ENCODE results near the gene PCNX2. TPM values are rescaled to one million over a fixed set of nuclear protein-coding genes. Genes with fewer than 3 reads are reported as not detected.

Gene PCNX2
- total RNA-seq, 2 donors from 2014 or later: 23.9 to 39.1 TPM

DNA sequence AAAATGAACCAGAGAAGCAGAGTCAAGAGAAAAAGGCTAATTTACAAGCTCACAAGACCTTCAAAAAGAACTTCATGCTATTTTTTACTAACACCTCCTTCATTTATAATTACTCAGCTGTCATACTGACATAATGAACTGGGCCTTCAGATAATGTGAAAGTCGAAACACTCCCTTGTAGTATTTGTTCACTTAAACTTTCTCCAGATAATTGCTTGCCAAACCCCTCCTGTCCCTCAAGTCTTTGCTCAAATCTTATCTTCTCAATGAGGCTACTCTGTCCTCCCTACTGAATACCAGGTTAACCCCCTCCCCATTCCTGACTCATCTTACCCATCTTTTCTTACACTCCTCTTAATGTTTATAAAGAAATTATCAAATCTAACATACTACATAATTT, 20.9 kb upstream of the PCNX2 start:
- no peaks in the 10 kb centered on the region for H3K9me3 Mint-ChIP-seq
- H3K36me3 Mint-ChIP-seq (ENCODE audit: low read depth): no peaks in the 10 kb centered on the region
- H3K4me3 Mint-ChIP-seq: no peak overlapping the region
- DNase-seq: no peak
- H3K4me1 Mint-ChIP-seq: peaks cover 6% of the 10 kb centered on the region
- no peaks in the 10 kb centered on the region for H3K27me3 Mint-ChIP-seq (ENCODE audit: insufficient read depth)
- H3K9me3 ChIP-seq (ENCODE audit: control insufficient read depth, low read length): no peaks in the 10 kb centered on the region
- TF ChIP-seq, protein P1, sequence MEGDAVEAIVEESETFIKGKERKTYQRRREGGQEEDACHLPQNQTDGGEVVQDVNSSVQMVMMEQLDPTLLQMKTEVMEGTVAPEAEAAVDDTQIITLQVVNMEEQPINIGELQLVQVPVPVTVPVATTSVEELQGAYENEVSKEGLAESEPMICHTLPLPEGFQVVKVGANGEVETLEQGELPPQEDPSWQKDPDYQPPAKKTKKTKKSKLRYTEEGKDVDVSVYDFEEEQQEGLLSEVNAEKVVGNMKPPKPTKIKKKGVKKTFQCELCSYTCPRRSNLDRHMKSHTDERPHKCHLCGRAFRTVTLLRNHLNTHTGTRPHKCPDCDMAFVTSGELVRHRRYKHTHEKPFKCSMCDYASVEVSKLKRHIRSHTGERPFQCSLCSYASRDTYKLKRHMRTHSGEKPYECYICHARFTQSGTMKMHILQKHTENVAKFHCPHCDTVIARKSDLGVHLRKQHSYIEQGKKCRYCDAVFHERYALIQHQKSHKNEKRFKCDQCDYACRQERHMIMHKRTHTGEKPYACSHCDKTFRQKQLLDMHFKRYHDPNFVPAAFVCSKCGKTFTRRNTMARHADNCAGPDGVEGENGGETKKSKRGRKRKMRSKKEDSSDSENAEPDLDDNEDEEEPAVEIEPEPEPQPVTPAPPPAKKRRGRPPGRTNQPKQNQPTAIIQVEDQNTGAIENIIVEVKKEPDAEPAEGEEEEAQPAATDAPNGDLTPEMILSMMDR (conservative IDR thresholded peaks at IDR 0.05): no peak
- H3K9ac ChIP-seq (ENCODE audit: extremely low read depth, low read length, poor library complexity, severe bottlenecking): no peak overlapping the region
- H3K27me3 ChIP-seq (ENCODE audit: control insufficient read depth, insufficient read depth, low read length, poor library complexity, severe bottlenecking): no peaks in the 10 kb centered on the region
- no peaks in the 10 kb centered on the region for H3K36me3 ChIP-seq (ENCODE audit: control insufficient read depth, insufficient read depth, low read length)
- no peak overlapping the region for H3K27ac Mint-ChIP-seq
- H3K4me1 ChIP-seq (ENCODE audit: control insufficient read depth, insufficient read depth, low read length): no peaks in the 10 kb centered on the region
- H3K4me3 ChIP-seq (ENCODE audit: low read length): no peak overlapping the region
- WGBS, 2 experiments (ENCODE audit: insufficient coverage in 1 of 2, insufficient read length in 1 of 2): 85 to 88% methylated on average over 1 of the region's 1 CpG
- no peak overlapping the region for H3K27ac ChIP-seq (ENCODE audit: low read depth, low read length)

DNA sequence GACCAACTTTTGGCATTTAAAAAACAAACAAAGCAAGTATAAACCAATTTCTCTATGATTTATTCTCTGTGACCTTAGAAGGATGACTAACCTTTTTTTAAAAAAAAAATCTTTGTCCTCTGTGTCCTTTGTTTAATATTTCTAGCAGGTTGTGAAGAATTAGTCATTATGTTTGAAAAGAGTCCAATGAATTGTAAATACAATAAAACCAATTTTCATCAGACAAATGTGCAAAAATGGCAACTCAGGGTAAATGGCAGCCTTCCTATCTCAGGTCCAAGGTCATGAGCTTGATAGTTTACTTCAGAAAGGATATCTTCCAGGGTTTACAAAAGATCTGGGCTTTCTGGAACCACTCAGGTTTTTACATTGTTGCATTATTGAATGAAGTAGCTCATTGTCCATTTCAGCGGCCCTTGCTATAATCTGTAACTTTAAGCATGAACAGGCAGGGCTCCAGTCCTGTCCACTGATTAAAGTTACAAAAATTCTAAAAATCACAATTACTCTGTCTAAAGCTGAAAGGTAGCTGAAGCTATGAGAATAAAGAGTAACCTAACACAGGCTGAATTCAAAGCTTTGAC, 20.3 kb upstream of the PCNX2 start:
- H3K4me3 Mint-ChIP-seq: no peak overlapping the region
- Histone ChIP-seq H3K27ac (ENCODE audit: low read depth, low read length) (no peak overlapping the region), H3K36me3 (ENCODE audit: control insufficient read depth, insufficient read depth, low read length) (no peaks in the 10 kb centered on the region), H3K9me3 (ENCODE audit: control insufficient read depth, low read length) (no peaks in the 10 kb centered on the region), H3K4me3 (ENCODE audit: low read length) (no peak overlapping the region), H3K27me3 (ENCODE audit: control insufficient read depth, insufficient read depth, low read length, poor library complexity, severe bottlenecking) (no peaks in the 10 kb centered on the region), H3K9ac (ENCODE audit: extremely low read depth, low read length, poor library complexity, severe bottlenecking) (no peak overlapping the region), H3K4me1 (ENCODE audit: control insufficient read depth, insufficient read depth, low read length) (no peaks in the 10 kb centered on the region)
- no peaks in the 10 kb centered on the region for H3K9me3 Mint-ChIP-seq
- TF ChIP-seq, protein P1 (conservative IDR thresholded peaks at IDR 0.05): no peak
- H3K36me3 Mint-ChIP-seq (ENCODE audit: low read depth): no peaks in the 10 kb centered on the region
- WGBS, 2 experiments (ENCODE audit: insufficient coverage in 1 of 2, insufficient read length in 1 of 2): 80 to 88% methylated on average over 1 of the region's 1 CpG
- H3K4me1 Mint-ChIP-seq: peaks cover 6% of the 10 kb centered on the region
- no peak for DNase-seq
- no peaks in the 10 kb centered on the region for H3K27me3 Mint-ChIP-seq (ENCODE audit: insufficient read depth)
- H3K27ac Mint-ChIP-seq: no peak overlapping the region

DNA sequence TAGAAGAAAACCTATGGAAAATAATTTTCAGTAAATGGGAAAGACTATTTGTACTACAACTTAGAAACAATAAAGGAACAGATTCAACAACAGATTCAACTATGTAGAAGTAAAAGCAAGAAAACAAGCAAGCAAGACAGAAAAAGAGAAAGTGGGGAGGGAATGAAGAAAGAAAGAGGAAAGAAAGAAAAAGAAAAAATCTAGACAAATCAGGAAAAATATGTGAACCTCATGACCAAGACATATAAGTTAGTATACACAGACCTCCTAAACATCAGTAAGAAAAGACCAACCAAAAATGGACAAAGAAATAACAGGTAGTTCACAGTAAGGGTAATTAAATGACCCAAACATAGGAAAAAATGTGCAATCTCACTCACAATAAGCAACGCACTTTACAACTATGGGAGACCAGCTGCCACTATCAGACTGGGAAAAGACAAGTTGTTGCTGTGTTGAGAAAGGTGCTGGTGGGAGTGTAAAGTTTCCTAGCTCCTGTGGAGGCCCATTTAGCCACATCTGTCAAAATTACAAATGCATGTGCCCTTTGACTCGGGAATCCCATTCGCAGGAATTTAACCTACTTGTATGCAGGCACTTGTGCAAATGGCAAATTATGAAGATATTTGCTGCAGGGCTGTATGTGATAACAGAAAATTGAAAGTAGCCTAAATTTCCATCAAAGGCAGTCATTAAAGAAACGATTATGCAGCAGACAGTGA, 18.1 kb upstream of the PCNX2 start:
- Mint-ChIP-seq H3K36me3 (ENCODE audit: low read depth) (no peaks in the 10 kb centered on the region), H3K27me3 (ENCODE audit: insufficient read depth) (no peaks in the 10 kb centered on the region), H3K27ac (no peak overlapping the region), H3K9me3 (no peaks in the 10 kb centered on the region), H3K4me1 (peaks cover 6% of the 10 kb centered on the region), H3K4me3 (no peak overlapping the region)
- DNase-seq: no peak
- WGBS, 2 experiments (ENCODE audit: insufficient coverage in 1 of 2, insufficient read length in 1 of 2): 75 to 85% methylated on average over 2 to 4 of the region's 4 CpGs
- Histone ChIP-seq H3K36me3 (ENCODE audit: control insufficient read depth, insufficient read depth, low read length) (no peaks in the 10 kb centered on the region), H3K9ac (ENCODE audit: extremely low read depth, low read length, poor library complexity, severe bottlenecking) (no peak overlapping the region), H3K27me3 (ENCODE audit: control insufficient read depth, insufficient read depth, low read length, poor library complexity, severe bottlenecking) (no peaks in the 10 kb centered on the region), H3K4me3 (ENCODE audit: low read length) (no peak overlapping the region), H3K9me3 (ENCODE audit: control insufficient read depth, low read length) (no peaks in the 10 kb centered on the region), H3K4me1 (ENCODE audit: control insufficient read depth, insufficient read depth, low read length) (no peaks in the 10 kb centered on the region), H3K27ac (ENCODE audit: low read depth, low read length) (no peak overlapping the region)
- TF ChIP-seq, protein P1 (conservative IDR thresholded peaks at IDR 0.05): no peak

Measured in endodermal cell (in vitro differentiated cells).